Islet precursor cell (in vitro differentiated cells): ENCODE measurements around the gene KCNAB2.

Experiments used
- DNase-seq: peaks from one replicate; pipeline ENCODE4 v3.0.0-alpha.2; 2018

The KCNAB2 gene

GRCh38 chr1:6033986-6034749 lies 11.5 kb upstream of the KCNAB2 start:
- peak; percentile 82 for DNase-seq

- DNase-seq = no peak
Measured at GRCh38 chr1:6034750-6035096, 11.0 kb upstream of the KCNAB2 start.

DNA sequence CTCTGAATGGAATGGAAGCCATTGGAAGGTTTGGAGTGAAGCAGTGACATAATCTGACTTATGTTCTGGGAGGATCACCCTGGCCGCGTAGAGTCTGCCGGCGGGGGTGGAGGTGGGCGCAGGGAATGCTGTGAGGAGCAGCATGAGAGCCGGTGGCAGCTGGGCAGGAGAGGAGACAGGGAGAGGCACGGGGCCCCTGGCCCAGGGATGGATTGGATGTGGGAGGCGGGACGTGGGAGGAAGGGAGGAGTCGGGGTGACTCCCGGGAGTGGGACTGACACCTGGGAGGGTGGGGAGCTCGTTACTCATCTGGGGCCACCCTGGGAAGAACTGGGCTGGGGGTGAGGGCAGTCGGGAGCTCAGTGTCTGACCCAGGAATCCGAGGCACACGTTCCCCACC lies 10.4 kb upstream of the KCNAB2 start:
- no peak for DNase-seq

GRCh38 chr1:6035719-6036118 lies 10.0 kb upstream of the KCNAB2 start:
- no peak for DNase-seq

GRCh38 chr1:6037338-6037762 lies 8.3 kb upstream of the KCNAB2 start:
- DNase-seq = peak; percentile 65

GRCh38 chr1:6038603-6039002 lies 7.1 kb upstream of the KCNAB2 start:
- DNase-seq = no peak

- DNase-seq = no peak
Measured at GRCh38 chr1:6039031-6039430, 6.7 kb upstream of the KCNAB2 start.

DNA sequence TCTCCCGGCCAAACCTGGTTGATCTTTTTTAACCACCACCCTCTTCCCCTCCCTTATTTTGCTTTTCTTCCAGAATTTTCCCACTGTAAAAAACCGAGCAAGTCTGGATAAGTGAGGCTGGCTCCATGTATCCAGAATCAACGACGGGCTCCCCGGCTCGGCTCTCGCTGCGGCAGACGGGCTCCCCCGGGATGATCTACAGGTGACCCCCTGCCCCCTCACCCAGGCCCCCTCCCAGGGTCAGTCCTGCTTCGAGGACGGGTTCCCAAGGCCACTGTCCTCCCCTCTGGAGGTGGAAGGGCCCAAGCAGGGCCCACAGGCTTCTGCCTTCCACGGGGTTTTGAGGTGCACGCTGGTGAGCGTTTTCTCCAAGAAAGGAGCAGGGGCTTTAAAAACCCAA lies 5.2 kb upstream of the KCNAB2 start:
- no peak for DNase-seq

DNA sequence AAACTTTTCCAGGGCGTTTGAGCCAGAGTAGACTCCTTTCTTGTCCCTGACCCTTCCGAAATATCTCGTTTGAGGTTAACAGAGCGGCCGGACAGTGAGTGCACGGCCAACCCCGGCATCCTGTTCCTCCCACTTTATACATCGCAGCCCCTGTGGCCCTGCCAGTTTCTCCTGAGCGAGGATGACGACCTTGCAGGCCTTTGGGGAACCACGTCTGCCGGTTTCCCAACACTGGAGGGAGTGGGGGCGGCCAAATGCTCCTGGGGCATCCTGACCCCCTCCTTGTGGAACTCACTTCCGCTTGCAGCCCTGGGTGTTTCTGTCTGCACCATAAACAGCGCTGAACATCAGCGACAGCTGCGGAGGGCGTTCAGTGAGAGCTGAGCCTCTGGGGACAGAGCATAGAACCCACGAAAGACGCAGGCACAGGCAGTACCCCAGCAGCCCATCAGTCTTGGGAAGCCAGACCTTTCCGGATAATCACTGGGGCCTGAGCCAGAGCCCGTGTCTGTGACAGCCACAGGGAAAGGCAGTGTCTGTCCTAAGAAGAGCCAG lies 4.8 kb upstream of the KCNAB2 start:
- DNase-seq = no peak

DNA sequence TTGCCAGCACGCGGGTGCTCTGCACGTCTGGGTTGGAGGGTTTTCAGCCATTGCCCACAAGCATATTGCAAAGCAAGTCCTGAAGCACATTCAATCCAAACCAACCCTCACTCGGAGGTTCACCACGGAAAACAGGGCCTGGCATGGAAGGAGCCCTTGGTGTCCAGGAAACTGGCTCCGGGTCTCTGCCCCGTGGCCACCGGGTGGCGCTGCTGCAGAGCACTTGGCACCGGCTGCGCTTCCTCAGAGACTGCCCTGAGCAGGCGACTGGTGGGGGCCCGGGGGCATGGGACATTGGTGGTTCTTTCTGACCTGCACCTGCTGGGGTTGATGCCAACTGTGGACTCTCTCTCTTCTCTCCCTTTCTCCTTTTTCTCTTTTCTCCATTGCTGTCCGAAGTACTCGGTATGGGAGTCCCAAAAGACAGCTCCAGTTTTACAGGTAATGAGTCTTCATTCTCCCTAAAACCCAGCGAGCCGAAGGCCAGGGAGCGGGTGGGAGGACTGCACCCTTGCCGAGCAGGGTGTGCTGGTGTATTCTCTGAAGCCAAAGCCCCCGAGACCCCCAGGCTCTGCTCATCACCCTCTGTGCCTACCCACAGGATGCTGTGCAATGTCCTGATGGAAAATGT lies 4.1 kb upstream of the KCNAB2 start:
- peak; percentile 75 for DNase-seq

- no peak for DNase-seq
Measured at GRCh38 chr1:6043561-6043960, 2.1 kb upstream of the KCNAB2 start.

DNA sequence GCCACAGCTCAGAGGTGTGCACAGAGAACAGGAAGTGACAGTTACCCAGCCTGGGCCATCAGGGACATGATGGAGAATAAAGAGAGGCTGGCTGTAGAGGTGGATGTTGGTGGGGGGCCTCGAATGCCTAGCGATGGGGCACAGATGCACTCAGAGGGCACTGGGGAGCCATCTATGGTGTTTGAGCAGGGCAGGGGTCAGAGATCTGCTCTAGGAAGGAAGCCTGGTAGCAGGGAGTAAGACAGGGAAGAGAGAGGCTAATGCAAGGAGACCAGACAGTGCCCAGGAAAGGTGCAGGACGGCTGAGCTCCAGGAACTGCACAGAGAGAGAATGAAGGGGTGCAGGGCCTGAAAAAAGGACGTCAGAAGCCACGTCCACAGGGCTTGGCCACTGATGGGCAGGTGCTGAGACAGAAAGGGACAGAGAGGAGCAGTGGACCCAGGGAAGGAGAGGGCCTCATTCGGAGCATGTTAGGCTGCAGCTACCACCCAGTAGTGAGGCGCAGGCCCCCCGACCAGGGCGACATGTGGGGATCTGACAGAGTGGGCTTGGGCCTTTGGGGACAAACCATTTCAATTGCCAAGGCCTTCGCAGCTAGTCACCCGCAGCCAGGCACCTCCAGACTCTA lies 1.1 kb upstream of the KCNAB2 start:
- no peak for DNase-seq

DNA sequence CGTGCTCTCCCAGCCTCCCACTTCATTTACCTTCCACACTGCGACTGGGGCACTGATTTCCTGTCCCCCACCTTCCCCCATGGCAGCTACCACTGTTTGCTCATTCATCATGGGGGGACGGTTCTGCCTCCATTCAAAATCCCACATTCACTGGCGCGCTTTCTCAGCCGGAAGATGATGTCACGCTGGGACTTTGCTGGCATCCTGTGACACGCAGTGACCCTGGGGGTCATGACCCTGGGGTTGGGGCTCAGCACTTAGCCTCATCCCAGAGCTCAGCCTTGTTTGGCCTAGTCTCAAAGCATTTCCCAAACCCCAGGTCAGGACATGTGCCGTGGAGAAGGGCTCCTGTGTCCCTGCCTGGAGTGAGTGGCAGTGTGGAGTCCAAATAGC lies 582 bp upstream of the KCNAB2 start:
- DNase-seq = no peak

GRCh38 chr1:6046279-6046678 lies 591 bp downstream of the KCNAB2 start:
- DNase-seq = no peak

DNA sequence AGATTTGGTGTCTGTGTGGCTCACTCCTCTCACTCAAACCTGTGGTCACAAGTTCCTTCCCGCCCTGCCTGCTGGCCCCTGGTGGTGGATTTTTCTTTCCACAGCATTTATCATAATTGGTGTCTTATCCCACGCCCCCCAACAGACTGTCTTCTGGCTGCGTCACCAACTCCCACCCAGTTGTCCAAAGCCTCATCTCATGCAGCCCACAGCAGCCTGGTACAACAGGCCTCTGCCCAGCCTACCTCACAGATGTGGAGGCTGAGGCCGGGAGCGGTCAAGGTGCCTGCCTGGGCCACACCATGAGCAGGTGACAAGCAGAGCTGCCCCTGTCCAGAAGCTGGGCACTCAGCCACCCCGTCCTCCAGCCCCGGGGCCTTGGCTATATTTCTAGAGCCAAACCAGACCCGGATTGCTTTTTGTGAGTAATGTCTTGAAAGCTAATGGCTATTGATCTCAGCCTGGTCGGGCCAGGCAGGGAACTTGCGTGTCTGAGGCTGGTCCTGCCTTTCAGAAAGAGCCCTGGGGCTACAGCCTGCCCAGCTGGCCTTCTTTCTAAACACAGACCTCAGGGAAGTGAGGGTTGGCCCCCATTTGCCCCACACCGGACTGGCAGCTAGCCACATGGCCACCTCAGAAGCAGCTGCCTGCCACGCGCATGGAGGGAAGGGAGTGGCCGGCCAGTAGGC lies 2.6 kb downstream of the KCNAB2 start:
- no peak for DNase-seq

DNA sequence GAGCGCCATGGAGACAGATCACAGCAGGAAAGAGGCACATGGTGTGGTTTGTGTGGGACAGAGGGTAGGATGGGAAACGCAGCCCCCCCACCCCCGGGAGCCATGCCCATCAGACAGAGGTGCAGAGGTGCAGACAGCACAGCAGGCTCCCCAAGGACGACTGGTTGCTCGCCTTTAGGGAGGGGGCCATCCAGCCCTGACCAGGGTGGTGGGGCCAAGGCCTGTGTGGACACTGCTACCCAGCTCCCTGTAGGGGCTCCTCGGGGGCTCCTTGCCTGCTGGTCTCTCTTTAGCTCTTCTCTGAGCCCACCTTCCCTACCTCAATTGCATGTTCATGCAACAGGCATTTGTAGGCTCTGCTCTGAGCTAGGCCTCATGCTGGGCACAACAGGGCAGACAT lies 3.7 kb downstream of the KCNAB2 start:
- no peak for DNase-seq

DNA sequence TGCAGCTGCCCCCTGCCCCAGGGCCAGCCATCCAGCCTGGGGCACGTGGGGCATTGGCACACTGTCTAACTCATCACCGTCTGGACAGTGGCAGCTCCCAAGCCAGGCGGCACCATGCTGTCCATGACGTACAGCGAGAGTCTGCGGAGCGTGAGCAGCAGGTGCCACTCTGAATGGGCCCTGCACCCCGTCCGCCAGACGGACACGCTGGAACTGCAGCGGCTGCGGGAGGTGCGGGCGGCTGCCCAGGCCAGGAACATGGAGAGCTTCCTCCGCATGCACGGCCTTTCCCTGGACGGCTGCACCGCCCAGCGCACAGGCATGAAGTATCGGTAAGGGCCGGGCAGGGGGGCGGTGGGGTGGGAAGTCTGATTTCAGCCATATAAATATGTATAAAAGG lies 5.7 kb downstream of the KCNAB2 start:
- no peak for DNase-seq

- peak; percentile 86 for DNase-seq
Measured at GRCh38 chr1:6052543-6053205, 7.0 kb downstream of the KCNAB2 start.

- no peak for DNase-seq
Measured at GRCh38 chr1:6053206-6053546, 7.5 kb downstream of the KCNAB2 start.

GRCh38 chr1:6054596-6054995 lies 8.9 kb downstream of the KCNAB2 start:
- no peak for DNase-seq

GRCh38 chr1:6056572-6056948 lies 10.9 kb downstream of the KCNAB2 start:
- DNase-seq = no peak

GRCh38 chr1:6057170-6057845 lies 11.6 kb downstream of the KCNAB2 start:
- no peak for DNase-seq

GRCh38 chr1:6059866-6060265 lies 14.2 kb downstream of the KCNAB2 start:
- peak; percentile 94 for DNase-seq
